Tibial nerve (tissue), 4 donors: ENCODE measurements around the gene HS6ST1. TPM values are rescaled to one million over a fixed set of nuclear protein-coding genes. Genes with fewer than 3 reads are reported as not detected.
A peak's percentile ranks its signal among the peaks of the same experiment; 100 is the strongest.

Experiments
- DNase-seq, 2 donors: peaks; one replicate each; pipeline ENCODE4 v3.0.0-alpha.2; 2019; ENCODE audit warnings: low spot score in 2 of 2
- H3K27ac ChIP-seq, 4 donors: fragments of 200-600 bp; sonication (generic) in 3 of 4; one replicate each; pipeline ENCODE4 v1.5.1; 2017 to 2019; ENCODE audit warnings: mild to moderate bottlenecking in 1 of 4
- H3K27me3 ChIP-seq, 2 donors: fragments of 200-600 bp; sonication (generic) in 1 of 2; one replicate each; pipeline versions ENCODE4 v1.5.1 to v1.6.0; 2017 to 2019
- H3K36me3 ChIP-seq, 3 donors: fragments of 200-600 bp; sonication (generic); one replicate each; pipeline ENCODE4 v1.5.1; 2018 to 2019
- H3K4me1 ChIP-seq, 4 donors: fragments of 200-600 bp; sonication (generic) in 3 of 4; one replicate each; pipeline ENCODE4 v1.5.1; 2017 to 2019
- H3K4me3 ChIP-seq, 4 donors: fragments of 200-600 bp; sonication (generic) in 3 of 4; one replicate each; pipeline ENCODE4 v1.5.1; 2017 to 2019; ENCODE audit warnings: mild to moderate bottlenecking in 1 of 4, moderate library complexity in 1 of 4
- H3K9me3 ChIP-seq, 4 donors: fragments of 200-600 bp; sonication (generic) in 3 of 4; one replicate each; pipeline ENCODE4 v1.5.1; 2017 to 2019
- CTCF ChIP-seq, 5 experiments: fragments of 200-600 bp in 3 of 5; fragments of 450-650 bp in 2 of 5; sonication (generic) in 3 of 5; IDR thresholded peaks; one replicate each; pipeline ENCODE4 v1.5.1; 2016 to 2019; ENCODE audit warnings: antibody characterized with exemption in 5 of 5, mild to moderate bottlenecking in 3 of 5, moderate library complexity in 2 of 5
- EP300 ChIP-seq, 2 donors: sonication (generic); formaldehyde crosslinking; IDR thresholded peaks; one replicate each; pipeline ENCODE4 v1.6.1; 2017; ENCODE audit warnings: antibody characterized with exemption in 2 of 2, mild to moderate bottlenecking in 1 of 2
- POLR2A ChIP-seq, 2 donors: fragments of 450-650 bp; IDR thresholded peaks; one replicate each; pipeline ENCODE4 v1.6.1; 2017; ENCODE audit warnings: antibody characterized with exemption in 2 of 2, mild to moderate bottlenecking in 2 of 2, moderate library complexity in 2 of 2
- WGBS, 2 donors: methylation state at CpG; one replicate each; pipeline ENCODE4 v1.1.5; 2018; 5-methylcytosine and 5-hydroxymethylcytosine counted together
- total RNA-seq, 4 donors: library from RNA; depleted of rRNA; stranded (reverse); fragments of >200 nt; gene quantifications; one replicate each; pipeline ENCODE4 v1.1.0, GENCODE V29; 2016

Gene HS6ST1
- total RNA-seq, 4 donors from 2014 or later, result 21.6 to 51.6 (median 39.3) TPM

DNA sequence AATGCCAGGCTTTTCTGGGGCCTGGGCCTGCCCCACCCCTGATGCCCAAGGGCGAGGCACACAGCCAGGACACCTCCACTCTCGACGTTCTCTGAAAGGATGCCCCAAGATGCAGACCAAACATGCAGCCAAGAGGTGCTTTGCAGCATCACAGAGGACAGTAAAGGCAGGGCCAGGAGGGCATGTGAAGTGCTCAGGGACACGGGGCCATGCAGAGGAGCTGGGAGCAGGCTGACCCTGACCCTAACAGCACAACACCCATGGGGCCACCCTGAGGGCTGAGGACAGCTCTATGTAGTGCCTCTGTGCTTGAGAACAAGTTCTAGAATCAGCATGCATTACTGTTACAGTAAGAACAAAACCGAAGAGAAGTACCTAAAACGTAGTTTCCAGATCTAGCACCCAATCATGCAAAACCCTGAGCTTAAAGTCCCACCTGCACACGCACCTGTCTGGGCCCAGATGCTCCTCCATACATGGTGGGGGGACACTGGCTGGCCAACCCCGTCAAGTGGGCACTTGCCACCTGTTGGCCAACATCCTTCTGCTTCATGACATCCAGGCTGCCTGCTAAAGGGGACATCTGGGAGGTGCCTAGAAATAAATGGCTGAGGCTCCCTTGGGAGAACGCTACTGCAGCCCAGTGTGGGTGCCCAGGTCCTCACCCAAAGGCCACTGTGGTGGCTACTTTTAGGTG, 15.4 kb downstream of the HS6ST1 start:
- peak overlapping the region in 3 of 4 donors; percentile 52 to 90 (median 84) for H3K27ac ChIP-seq
- 74 to 83% methylated on average over 9 of the region's 9 CpGs for WGBS, 2 donors

DNA sequence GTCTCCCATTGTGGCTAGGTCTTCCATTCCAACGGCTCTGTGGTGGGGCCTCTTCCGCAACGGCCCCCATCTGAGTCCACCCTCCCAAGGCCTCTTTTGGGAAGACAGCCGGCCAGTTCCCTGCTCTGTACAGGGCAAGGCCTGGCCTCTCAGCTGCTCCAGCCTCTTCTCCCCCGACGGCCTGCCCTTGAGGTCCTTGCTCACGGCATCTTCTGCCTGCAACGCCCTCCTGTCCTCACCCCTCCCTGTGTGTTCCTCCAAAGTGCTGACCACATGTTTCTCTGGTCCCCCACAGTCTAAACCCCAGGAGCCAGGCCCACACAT, 16.0 kb downstream of the HS6ST1 start:
- no peak for TF ChIP-seq POLR2A (IDR thresholded peaks at IDR 0.05)
- TF ChIP-seq CTCF (IDR thresholded peaks at IDR 0.05), result no peak
- no peak for TF ChIP-seq EP300 (IDR thresholded peaks at IDR 0.05)
- Histone ChIP-seq H3K36me3 (no peaks in the 10 kb centered on the region), H3K27ac (peak overlapping the region; percentile 20 to 90 (median 68)), H3K27me3 (no peaks in the 10 kb centered on the region), H3K4me3 (no peak overlapping the region), H3K4me1 (peaks cover 0 to 89% (median 52%) of the 10 kb centered on the region in 4 donors), H3K9me3 (no peaks in the 10 kb centered on the region)
- DNase-seq, result no peak
- 61 to 75% methylated on average over 8 of the region's 8 CpGs for WGBS, 2 donors

More for the DNA sequence above, 15.4 kb downstream of the HS6ST1 start:
- H3K27me3 ChIP-seq, result no peaks in the 10 kb centered on the region
- H3K9me3 ChIP-seq, result no peaks in the 10 kb centered on the region
- no peak overlapping the region for H3K4me3 ChIP-seq
- DNase-seq, result no peak
- no peak for TF ChIP-seq CTCF (IDR thresholded peaks at IDR 0.05)
- TF ChIP-seq EP300 (IDR thresholded peaks at IDR 0.05), result no peak
- peaks cover 0 to 94% (median 55%) of the 10 kb centered on the region in 4 donors for H3K4me1 ChIP-seq
- no peaks in the 10 kb centered on the region for H3K36me3 ChIP-seq

- no peaks in the 10 kb centered on the region for H3K27me3 ChIP-seq
- H3K4me3 ChIP-seq, result no peak overlapping the region
- H3K9me3 ChIP-seq, result no peaks in the 10 kb centered on the region
- TF ChIP-seq CTCF (IDR thresholded peaks at IDR 0.05) (no peak), POLR2A (IDR thresholded peaks at IDR 0.05) (no peak), EP300 (IDR thresholded peaks at IDR 0.05) (no peak)
- 81 to 94% methylated on average over 5 to 8 of the region's 8 CpGs for WGBS, 2 donors
- peaks cover 0 to 83% (median 48%) of the 10 kb centered on the region in 4 donors for H3K4me1 ChIP-seq
- no peaks in the 10 kb centered on the region for H3K36me3 ChIP-seq
- no peak for DNase-seq
- H3K27ac ChIP-seq, result peak overlapping the region; percentile 51 to 90 (median 68)
These were observed 16.5 kb downstream of the HS6ST1 start for GRCh38 chr2:128302011-128302743.

- H3K4me3 ChIP-seq, result no peak overlapping the region
These were observed 17.1 kb downstream of the HS6ST1 start for GRCh38 chr2:128301501-128301966.

More at GRCh38 chr2:128301501-128301966, 17.1 kb downstream of the HS6ST1 start:
- Histone ChIP-seq H3K27me3 (no peaks in the 10 kb centered on the region), H3K27ac (peak overlapping the region; percentile 51 to 90 (median 68)), H3K9me3 (no peaks in the 10 kb centered on the region), H3K36me3 (no peaks in the 10 kb centered on the region), H3K4me1 (peaks cover 0 to 77% (median 42%) of the 10 kb centered on the region in 4 donors)
- DNase-seq, result no peak
- TF ChIP-seq EP300 (IDR thresholded peaks at IDR 0.05), result peak in 1 of 2 donors; percentile 73
- no peak for TF ChIP-seq CTCF (IDR thresholded peaks at IDR 0.05)
- no peak for TF ChIP-seq POLR2A (IDR thresholded peaks at IDR 0.05)
- 34 to 58% methylated on average over 11 of the region's 13 CpGs for WGBS, 2 donors
